ENCODE measurements around the gene EZH2. TPM values are rescaled to one million over a fixed set of nuclear protein-coding genes. Genes with fewer than 3 reads are reported as not detected.

The EZH2 gene
- total and polyA plus RNA-seq, 4 donors = 2.0 to 21.3 (median 2.5) TPM

DNA sequence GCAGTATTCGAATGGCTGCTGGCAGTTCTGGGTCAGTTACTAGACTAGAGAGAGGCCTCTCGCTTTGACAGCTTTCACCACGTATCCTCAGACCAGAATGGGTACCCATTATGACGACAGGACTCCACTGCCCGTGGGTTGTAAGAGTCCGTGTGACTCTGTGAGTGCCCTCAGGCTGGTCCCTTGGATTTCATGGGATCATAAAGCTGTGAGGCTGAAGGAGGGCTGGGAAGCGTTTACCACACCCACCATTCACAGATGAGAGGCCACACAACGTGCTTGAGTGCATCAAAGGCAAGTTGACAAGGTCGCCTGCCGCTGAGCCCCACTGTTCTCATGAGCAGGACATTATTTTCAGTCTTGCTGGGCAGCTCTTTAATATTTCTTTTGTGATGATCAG, 87.2 kb downstream of the EZH2 start (continued):
- TF ChIP-seq, protein P1, sequence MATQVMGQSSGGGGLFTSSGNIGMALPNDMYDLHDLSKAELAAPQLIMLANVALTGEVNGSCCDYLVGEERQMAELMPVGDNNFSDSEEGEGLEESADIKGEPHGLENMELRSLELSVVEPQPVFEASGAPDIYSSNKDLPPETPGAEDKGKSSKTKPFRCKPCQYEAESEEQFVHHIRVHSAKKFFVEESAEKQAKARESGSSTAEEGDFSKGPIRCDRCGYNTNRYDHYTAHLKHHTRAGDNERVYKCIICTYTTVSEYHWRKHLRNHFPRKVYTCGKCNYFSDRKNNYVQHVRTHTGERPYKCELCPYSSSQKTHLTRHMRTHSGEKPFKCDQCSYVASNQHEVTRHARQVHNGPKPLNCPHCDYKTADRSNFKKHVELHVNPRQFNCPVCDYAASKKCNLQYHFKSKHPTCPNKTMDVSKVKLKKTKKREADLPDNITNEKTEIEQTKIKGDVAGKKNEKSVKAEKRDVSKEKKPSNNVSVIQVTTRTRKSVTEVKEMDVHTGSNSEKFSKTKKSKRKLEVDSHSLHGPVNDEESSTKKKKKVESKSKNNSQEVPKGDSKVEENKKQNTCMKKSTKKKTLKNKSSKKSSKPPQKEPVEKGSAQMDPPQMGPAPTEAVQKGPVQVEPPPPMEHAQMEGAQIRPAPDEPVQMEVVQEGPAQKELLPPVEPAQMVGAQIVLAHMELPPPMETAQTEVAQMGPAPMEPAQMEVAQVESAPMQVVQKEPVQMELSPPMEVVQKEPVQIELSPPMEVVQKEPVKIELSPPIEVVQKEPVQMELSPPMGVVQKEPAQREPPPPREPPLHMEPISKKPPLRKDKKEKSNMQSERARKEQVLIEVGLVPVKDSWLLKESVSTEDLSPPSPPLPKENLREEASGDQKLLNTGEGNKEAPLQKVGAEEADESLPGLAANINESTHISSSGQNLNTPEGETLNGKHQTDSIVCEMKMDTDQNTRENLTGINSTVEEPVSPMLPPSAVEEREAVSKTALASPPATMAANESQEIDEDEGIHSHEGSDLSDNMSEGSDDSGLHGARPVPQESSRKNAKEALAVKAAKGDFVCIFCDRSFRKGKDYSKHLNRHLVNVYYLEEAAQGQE (IDR thresholded peaks at IDR 0.05) = no peak
- no peak for TF ChIP-seq TAF1 (conservative IDR thresholded peaks at IDR 0.05)
- TF ChIP-seq, protein P2, sequence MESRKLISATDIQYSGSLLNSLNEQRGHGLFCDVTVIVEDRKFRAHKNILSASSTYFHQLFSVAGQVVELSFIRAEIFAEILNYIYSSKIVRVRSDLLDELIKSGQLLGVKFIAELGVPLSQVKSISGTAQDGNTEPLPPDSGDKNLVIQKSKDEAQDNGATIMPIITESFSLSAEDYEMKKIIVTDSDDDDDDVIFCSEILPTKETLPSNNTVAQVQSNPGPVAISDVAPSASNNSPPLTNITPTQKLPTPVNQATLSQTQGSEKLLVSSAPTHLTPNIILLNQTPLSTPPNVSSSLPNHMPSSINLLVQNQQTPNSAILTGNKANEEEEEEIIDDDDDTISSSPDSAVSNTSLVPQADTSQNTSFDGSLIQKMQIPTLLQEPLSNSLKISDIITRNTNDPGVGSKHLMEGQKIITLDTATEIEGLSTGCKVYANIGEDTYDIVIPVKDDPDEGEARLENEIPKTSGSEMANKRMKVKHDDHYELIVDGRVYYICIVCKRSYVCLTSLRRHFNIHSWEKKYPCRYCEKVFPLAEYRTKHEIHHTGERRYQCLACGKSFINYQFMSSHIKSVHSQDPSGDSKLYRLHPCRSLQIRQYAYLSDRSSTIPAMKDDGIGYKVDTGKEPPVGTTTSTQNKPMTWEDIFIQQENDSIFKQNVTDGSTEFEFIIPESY (IDR thresholded peaks at IDR 0.05) = no peak
- TF ChIP-seq EGR1 (IDR thresholded peaks at IDR 0.05; ENCODE audit: low read depth in 2 of 2) = no peak
- TF ChIP-seq RXRA (IDR thresholded peaks at IDR 0.05) = no peak
- TF ChIP-seq HNF4G (IDR thresholded peaks at IDR 0.05) = no peak

DNA sequence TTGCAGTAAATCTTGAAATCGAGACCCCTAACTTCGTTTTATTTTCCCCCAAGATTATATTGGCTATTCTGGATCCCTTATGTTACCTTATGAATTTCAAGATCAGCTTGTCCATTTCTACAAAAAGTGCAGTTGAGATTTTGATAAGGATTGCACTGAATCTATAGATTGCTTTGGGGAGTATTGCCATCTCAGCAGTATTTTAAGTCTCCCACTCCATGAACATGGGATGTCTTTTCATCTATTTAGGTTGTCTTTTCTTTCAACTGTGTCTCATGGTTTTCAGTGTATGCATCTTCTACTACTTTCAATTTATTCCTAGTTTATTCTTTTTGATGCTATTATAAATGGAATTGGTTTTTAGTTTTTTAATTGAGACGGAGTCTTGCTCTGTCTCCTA, 89.6 kb downstream of the EZH2 start:
- no peaks in the 10 kb centered on the region for H3K4me1 ChIP-seq (ENCODE audit: control insufficient read depth in 4 of 4, insufficient read depth in 4 of 4, low read length in 3 of 4)
- no peak overlapping the region for H3K9ac ChIP-seq (ENCODE audit: low read depth in 1 of 2, low read length in 2 of 2)
- peaks cover 20 to 83% (median 76%) of the 10 kb centered on the region in 4 donors for H3K36me3 ChIP-seq (ENCODE audit: control insufficient read depth in 4 of 4, insufficient read depth in 3 of 4, low read depth in 1 of 4, low read length in 3 of 4)
- H3K9me3 ChIP-seq (ENCODE audit: control insufficient read depth in 4 of 4, low read length in 3 of 4) = no peaks in the 10 kb centered on the region
- no peak overlapping the region for H3K27ac ChIP-seq (ENCODE audit: low read depth in 1 of 2, low read length in 2 of 2)
- WGBS = 98% methylated on average over 3 of the region's 3 CpGs
- no peak for DNase-seq (ENCODE audit: low spot score)
- no peak overlapping the region for H3K4me3 ChIP-seq (ENCODE audit: low read depth in 1 of 3, low read length in 3 of 3)
- no peaks in the 10 kb centered on the region for H3K27me3 ChIP-seq (ENCODE audit: control insufficient read depth in 4 of 4, insufficient read depth in 4 of 4, low read length in 3 of 4)
- TF ChIP-seq TAF1 (conservative IDR thresholded peaks at IDR 0.05) (no peak), RAD21 (IDR thresholded peaks at IDR 0.05) (no peak), SP1 (IDR thresholded peaks at IDR 0.05) (no peak), HNF4G (IDR thresholded peaks at IDR 0.05) (no peak), RXRA (IDR thresholded peaks at IDR 0.05) (no peak), NR2F2 (IDR thresholded peaks at IDR 0.05) (no peak), FOXA1 (IDR thresholded peaks at IDR 0.05) (no peak), JUND (IDR thresholded peaks at IDR 0.05) (no peak), HNF4A (conservative IDR thresholded peaks at IDR 0.05) (no peak), GABPA (IDR thresholded peaks at IDR 0.05 in 1 of 2, conservative IDR thresholded peaks at IDR 0.05 in 1 of 2) (no peak), FOXA2 (IDR thresholded peaks at IDR 0.05) (no peak), YY1 (IDR thresholded peaks at IDR 0.05) (no peak), EGR1 (IDR thresholded peaks at IDR 0.05; ENCODE audit: low read depth in 2 of 2) (no peak)
- TF ChIP-seq, protein P3, sequence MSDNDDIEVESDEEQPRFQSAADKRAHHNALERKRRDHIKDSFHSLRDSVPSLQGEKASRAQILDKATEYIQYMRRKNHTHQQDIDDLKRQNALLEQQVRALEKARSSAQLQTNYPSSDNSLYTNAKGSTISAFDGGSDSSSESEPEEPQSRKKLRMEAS (IDR thresholded peaks at IDR 0.05) = no peak
- TF ChIP-seq, protein P2 (IDR thresholded peaks at IDR 0.05) = no peak
- TF ChIP-seq, protein P1 (IDR thresholded peaks at IDR 0.05) = no peak
- TF ChIP-seq, protein P4, sequence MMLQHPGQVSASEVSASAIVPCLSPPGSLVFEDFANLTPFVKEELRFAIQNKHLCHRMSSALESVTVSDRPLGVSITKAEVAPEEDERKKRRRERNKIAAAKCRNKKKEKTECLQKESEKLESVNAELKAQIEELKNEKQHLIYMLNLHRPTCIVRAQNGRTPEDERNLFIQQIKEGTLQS (IDR thresholded peaks at IDR 0.05) = no peak
- TF ChIP-seq, protein P5, sequence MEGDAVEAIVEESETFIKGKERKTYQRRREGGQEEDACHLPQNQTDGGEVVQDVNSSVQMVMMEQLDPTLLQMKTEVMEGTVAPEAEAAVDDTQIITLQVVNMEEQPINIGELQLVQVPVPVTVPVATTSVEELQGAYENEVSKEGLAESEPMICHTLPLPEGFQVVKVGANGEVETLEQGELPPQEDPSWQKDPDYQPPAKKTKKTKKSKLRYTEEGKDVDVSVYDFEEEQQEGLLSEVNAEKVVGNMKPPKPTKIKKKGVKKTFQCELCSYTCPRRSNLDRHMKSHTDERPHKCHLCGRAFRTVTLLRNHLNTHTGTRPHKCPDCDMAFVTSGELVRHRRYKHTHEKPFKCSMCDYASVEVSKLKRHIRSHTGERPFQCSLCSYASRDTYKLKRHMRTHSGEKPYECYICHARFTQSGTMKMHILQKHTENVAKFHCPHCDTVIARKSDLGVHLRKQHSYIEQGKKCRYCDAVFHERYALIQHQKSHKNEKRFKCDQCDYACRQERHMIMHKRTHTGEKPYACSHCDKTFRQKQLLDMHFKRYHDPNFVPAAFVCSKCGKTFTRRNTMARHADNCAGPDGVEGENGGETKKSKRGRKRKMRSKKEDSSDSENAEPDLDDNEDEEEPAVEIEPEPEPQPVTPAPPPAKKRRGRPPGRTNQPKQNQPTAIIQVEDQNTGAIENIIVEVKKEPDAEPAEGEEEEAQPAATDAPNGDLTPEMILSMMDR (IDR thresholded peaks at IDR 0.05; ENCODE audit: low read depth, low read length, missing input control) = no peak

Data from liver (tissue), 9 donors.